Measurements from ENCODE around the gene MAN2A1. TPM values are rescaled to one million over a fixed set of nuclear protein-coding genes. Genes with fewer than 3 reads are reported as not detected.

Gene MAN2A1
- polyA plus RNA-seq, 1 donor from 2014 or later: 5.7 TPM

GRCh38 chr5:109654455-109654854 lies 35.3 kb upstream of the MAN2A1 start:
- no peak for TF ChIP-seq SMC3 (conservative IDR thresholded peaks at IDR 0.05; ENCODE audit: poor library complexity)
- no peak for TF ChIP-seq MXI1 (conservative IDR thresholded peaks at IDR 0.05; ENCODE audit: poor library complexity, severe bottlenecking)
- no peak for TF ChIP-seq REST (IDR thresholded peaks at IDR 0.05; ENCODE audit: borderline replicate concordance)
- TF ChIP-seq RAD21 (conservative IDR thresholded peaks at IDR 0.05): no peak
- TF ChIP-seq EP300 (conservative IDR thresholded peaks at IDR 0.05; ENCODE audit: poor library complexity, severe bottlenecking): no peak
- TF ChIP-seq, protein P1, sequence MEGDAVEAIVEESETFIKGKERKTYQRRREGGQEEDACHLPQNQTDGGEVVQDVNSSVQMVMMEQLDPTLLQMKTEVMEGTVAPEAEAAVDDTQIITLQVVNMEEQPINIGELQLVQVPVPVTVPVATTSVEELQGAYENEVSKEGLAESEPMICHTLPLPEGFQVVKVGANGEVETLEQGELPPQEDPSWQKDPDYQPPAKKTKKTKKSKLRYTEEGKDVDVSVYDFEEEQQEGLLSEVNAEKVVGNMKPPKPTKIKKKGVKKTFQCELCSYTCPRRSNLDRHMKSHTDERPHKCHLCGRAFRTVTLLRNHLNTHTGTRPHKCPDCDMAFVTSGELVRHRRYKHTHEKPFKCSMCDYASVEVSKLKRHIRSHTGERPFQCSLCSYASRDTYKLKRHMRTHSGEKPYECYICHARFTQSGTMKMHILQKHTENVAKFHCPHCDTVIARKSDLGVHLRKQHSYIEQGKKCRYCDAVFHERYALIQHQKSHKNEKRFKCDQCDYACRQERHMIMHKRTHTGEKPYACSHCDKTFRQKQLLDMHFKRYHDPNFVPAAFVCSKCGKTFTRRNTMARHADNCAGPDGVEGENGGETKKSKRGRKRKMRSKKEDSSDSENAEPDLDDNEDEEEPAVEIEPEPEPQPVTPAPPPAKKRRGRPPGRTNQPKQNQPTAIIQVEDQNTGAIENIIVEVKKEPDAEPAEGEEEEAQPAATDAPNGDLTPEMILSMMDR (IDR thresholded peaks at IDR 0.05; ENCODE audit: poor library complexity, severe bottlenecking): no peak
- no peak for TF ChIP-seq TAF1 (IDR thresholded peaks at IDR 0.05; ENCODE audit: low read depth)
- no peak for TF ChIP-seq POLR2AphosphoS5 (IDR thresholded peaks at IDR 0.05)
- TF ChIP-seq EZH2 (IDR thresholded peaks at IDR 0.05; ENCODE audit: borderline replicate concordance, insufficient read depth, low read length, poor library complexity, severe bottlenecking): no peak
- Histone ChIP-seq H3K79me2 (replicated peaks; ENCODE audit: insufficient read depth, low read length) (no peaks in the 10 kb centered on the region), H3K9me2 (ENCODE audit: insufficient read depth, low read length) (no peaks in the 10 kb centered on the region), H3K27me3 (ENCODE audit: insufficient read depth, low read depth, low read length) (no peaks in the 10 kb centered on the region), H2AFZ (ENCODE audit: low read depth, low read length) (no peak overlapping the region), H3K9me3 (ENCODE audit: low read length) (no peaks in the 10 kb centered on the region), H4K20me1 (ENCODE audit: insufficient read depth) (no peaks in the 10 kb centered on the region), H3K9ac (ENCODE audit: low read length) (no peak overlapping the region), H3F3A (ENCODE audit: insufficient read depth, low read length, poor library complexity, severe bottlenecking) (no peaks in the 10 kb centered on the region), H3K36me3 (ENCODE audit: insufficient read depth, low read length) (no peaks in the 10 kb centered on the region), H3K27ac (ENCODE audit: low read length) (no peak overlapping the region), H3K4me3 (ENCODE audit: low read length) (no peak overlapping the region), H3K4me2 (ENCODE audit: low read length) (no peak overlapping the region)

GRCh38 chr5:109655841-109656240 lies 33.9 kb upstream of the MAN2A1 start:
- H3K9me2 ChIP-seq (ENCODE audit: insufficient read depth, low read length): no peaks in the 10 kb centered on the region
- H3F3A ChIP-seq (ENCODE audit: insufficient read depth, low read length, poor library complexity, severe bottlenecking): no peaks in the 10 kb centered on the region
- no peak for TF ChIP-seq SMC3 (conservative IDR thresholded peaks at IDR 0.05; ENCODE audit: poor library complexity)
- TF ChIP-seq EP300 (conservative IDR thresholded peaks at IDR 0.05; ENCODE audit: poor library complexity, severe bottlenecking): no peak
- TF ChIP-seq MXI1 (conservative IDR thresholded peaks at IDR 0.05; ENCODE audit: poor library complexity, severe bottlenecking): no peak
- no peak for TF ChIP-seq TAF1 (IDR thresholded peaks at IDR 0.05; ENCODE audit: low read depth)
- TF ChIP-seq, protein P1 (IDR thresholded peaks at IDR 0.05; ENCODE audit: poor library complexity, severe bottlenecking): no peak
- no peak for TF ChIP-seq EZH2 (IDR thresholded peaks at IDR 0.05; ENCODE audit: borderline replicate concordance, insufficient read depth, low read length, poor library complexity, severe bottlenecking)
- TF ChIP-seq POLR2AphosphoS5 (IDR thresholded peaks at IDR 0.05): no peak
- no peak for TF ChIP-seq RAD21 (conservative IDR thresholded peaks at IDR 0.05)
- TF ChIP-seq REST (IDR thresholded peaks at IDR 0.05; ENCODE audit: borderline replicate concordance): no peak
- H3K79me2 ChIP-seq (replicated peaks; ENCODE audit: insufficient read depth, low read length): no peaks in the 10 kb centered on the region
- H3K9me3 ChIP-seq (ENCODE audit: low read length): no peaks in the 10 kb centered on the region
- H3K36me3 ChIP-seq (ENCODE audit: insufficient read depth, low read length): no peaks in the 10 kb centered on the region
- H3K9ac ChIP-seq (ENCODE audit: low read length): no peak overlapping the region
- H3K4me3 ChIP-seq (ENCODE audit: low read length): no peak overlapping the region
- no peaks in the 10 kb centered on the region for H4K20me1 ChIP-seq (ENCODE audit: insufficient read depth)
- H3K27ac ChIP-seq (ENCODE audit: low read length): no peak overlapping the region
- no peaks in the 10 kb centered on the region for H3K27me3 ChIP-seq (ENCODE audit: insufficient read depth, low read depth, low read length)
- H3K4me2 ChIP-seq (ENCODE audit: low read length): no peak overlapping the region
- no peak overlapping the region for H2AFZ ChIP-seq (ENCODE audit: low read depth, low read length)

All from neural cell (in vitro differentiated cells).